CD4-positive, alpha-beta T cell (primary cell): Measurements from ENCODE around the gene MARCO. TPM values are rescaled to one million over a fixed set of nuclear protein-coding genes. Genes with fewer than 3 reads are reported as not detected.

Experiments
- ATAC-seq: fragments of 200-7000 bp; cut with Tn5 transposase; one replicate; pipeline ENCODE4 v1.10.0; 2022; ENCODE audit warnings: mild to moderate bottlenecking; ENCODE audit not compliant: poor library complexity
- CTCF ChIA-PET: fragments of 350-600 bp; sonication (Branson Sonifier 250); formaldehyde crosslinking; loops from one replicate; lab custom pipeline; 2021; ENCODE audit warnings: antibody characterized with exemption, inconsistent platforms; lab: Charles Lee
- POLR2A ChIA-PET: fragments of 350-600 bp; sonication (Branson Sonifier 250); formaldehyde crosslinking; loops from one replicate; lab custom pipeline; 2021; ENCODE audit warnings: antibody characterized with exemption, inconsistent platforms; lab: Charles Lee
- DNase-seq, 14 experiments: peaks; one replicate each; pipeline ENCODE4 v3.0.0-alpha.2; 2013 to 2020; ENCODE audit warnings: mixed read lengths in 2 of 14
- H3K27ac ChIP-seq, 2 donors: one replicate each; pipeline versions ENCODE4 v1.5.1 to v1.7.0; 2013; ENCODE audit warnings: low read length in 2 of 2, low read depth in 1 of 2, mild to moderate bottlenecking in 1 of 2
- H3K27me3 ChIP-seq, 2 experiments: 1 replicate in 1 of 2; 2 replicates in 1 of 2; pipeline versions ENCODE4 v1.6.1 to v1.7.0; 2013; ENCODE audit warnings: low read length in 2 of 2, control low read depth in 1 of 2, mild to moderate bottlenecking in 1 of 2, moderate library complexity in 1 of 2; ENCODE audit not compliant: insufficient read depth in 2 of 2, control insufficient read depth in 1 of 2
- H3K36me3 ChIP-seq: one replicate; pipeline ENCODE4 v1.6.1; 2013; ENCODE audit warnings: low read length, control low read depth; ENCODE audit not compliant: insufficient read depth
- H3K4me1 ChIP-seq: one replicate; pipeline ENCODE4 v1.6.1; 2013; ENCODE audit warnings: low read length, control low read depth; ENCODE audit not compliant: insufficient read depth
- H3K4me3 ChIP-seq: one replicate; pipeline ENCODE4 v1.5.1; 2013; ENCODE audit warnings: mild to moderate bottlenecking, low read length, moderate library complexity
- H3K9me3 ChIP-seq, 2 experiments: 1 replicate in 1 of 2; 2 replicates in 1 of 2; pipeline versions ENCODE4 v1.6.1 to v1.7.0; 2013; ENCODE audit warnings: low read length in 2 of 2, mild to moderate bottlenecking in 2 of 2, control low read depth in 1 of 2, moderate library complexity in 1 of 2; ENCODE audit not compliant: control insufficient read depth in 1 of 2, insufficient read depth in 1 of 2
- H3K27ac Mint-ChIP-seq: one replicate; pipeline ENCODE4 v1.8.0; 2020; ENCODE audit warnings: mixed read lengths
- H3K27me3 Mint-ChIP-seq: one replicate; pipeline ENCODE4 v1.8.0; 2021; ENCODE audit warnings: mixed read lengths
- H3K36me3 Mint-ChIP-seq: one replicate; pipeline ENCODE4 v1.8.0; 2021; ENCODE audit warnings: low read depth, mixed read lengths
- H3K4me1 Mint-ChIP-seq: one replicate; pipeline ENCODE4 v1.8.0; 2021; ENCODE audit warnings: low read depth, mixed read lengths
- H3K4me3 Mint-ChIP-seq: one replicate; pipeline ENCODE4 v1.8.0; 2020; ENCODE audit warnings: mild to moderate bottlenecking, mixed read lengths
- H3K9me3 Mint-ChIP-seq: one replicate; pipeline ENCODE4 v1.8.0; 2020; ENCODE audit warnings: mixed read lengths
- CTCF ChIP-seq: fragments of 200-600 bp; IDR thresholded peaks from one replicate; pipeline ENCODE4 v1.8.0; 2022; ENCODE audit warnings: antibody characterized with exemption, mild to moderate bottlenecking
- intact Hi-C, 2 experiments: fragments of 100-400 bp; cut with DNase I in 1 of 2; cut with micrococcal nuclease in 1 of 2; formaldehyde crosslinking; loops; one replicate each; pipeline versions ENCODE4 v1.15.1 to v1.9.0; 2023 to 2025; cut with DNase I, micrococcal nuclease
- total RNA-seq, 174 experiments: library from RNA in 2 of 174; stranded (reverse) in 2 of 174; gene quantifications; one replicate each; pipeline ENCODE4 v1.2.3 and lab custom pipeline; 2021 to 2026

Gene MARCO
- total RNA-seq, 2 experiments from 2014 or later = 0.22 TPM; not detected in 1

GRCh38 chr2:119011162-119011909 lies 69.3 kb downstream of the MARCO start:
- Histone ChIP-seq H3K4me3 (no peak overlapping the region), H3K9me3 (peaks cover 0 to 9% of the 10 kb centered on the region in 2 experiments), H3K4me1 (no peaks in the 10 kb centered on the region), H3K27me3 (peaks cover 12 to 13% of the 10 kb centered on the region in 2 experiments), H3K27ac (no peak overlapping the region), H3K36me3 (no peaks in the 10 kb centered on the region)
- ATAC-seq (no peak), DNase-seq (peak in 2 of 14 experiments; percentile 26 to 31)
- Mint-ChIP-seq H3K9me3 (no peaks in the 10 kb centered on the region), H3K4me1 (peaks cover 4% of the 10 kb centered on the region), H3K27me3 (peaks cover 34% of the 10 kb centered on the region), H3K36me3 (no peaks in the 10 kb centered on the region), H3K4me3 (no peak overlapping the region), H3K27ac (no peak overlapping the region)
- no peak for TF ChIP-seq CTCF
- POLR2A ChIA-PET = no interaction called here
- CTCF ChIA-PET = no interaction called here
- intact Hi-C loops = loop anchor here in 1 of 2 experiments (5.0 kb wide), 2 partner anchors 161 to 256 kb away; no protein-coding TSS in a partner anchor

GRCh38 chr2:119011910-119012209 lies 69.9 kb downstream of the MARCO start:
- Mint-ChIP-seq H3K36me3 (no peaks in the 10 kb centered on the region), H3K4me3 (no peak overlapping the region), H3K9me3 (no peaks in the 10 kb centered on the region), H3K27ac (no peak overlapping the region), H3K27me3 (peaks cover 34% of the 10 kb centered on the region), H3K4me1 (peaks cover 4% of the 10 kb centered on the region)
- Histone ChIP-seq H3K4me3 (no peak overlapping the region), H3K27me3 (peaks cover 12 to 13% of the 10 kb centered on the region in 2 experiments), H3K27ac (no peak overlapping the region), H3K4me1 (no peaks in the 10 kb centered on the region), H3K36me3 (no peaks in the 10 kb centered on the region), H3K9me3 (peaks cover 0 to 7% of the 10 kb centered on the region in 2 experiments)
- intact Hi-C loops = loop anchor here in 1 of 2 experiments (5.0 kb wide), 2 partner anchors 160 to 255 kb away; no protein-coding TSS in a partner anchor
- DNase-seq (no peak), ATAC-seq (no peak)
- ChIA-PET CTCF (no interaction called here), POLR2A (no interaction called here)
- TF ChIP-seq CTCF = no peak

GRCh38 chr2:119012345-119013301 lies 70.6 kb downstream of the MARCO start:
- no peak for TF ChIP-seq CTCF
- peaks cover 0 to 7% of the 10 kb centered on the region in 2 experiments for H3K9me3 ChIP-seq
- ChIA-PET CTCF (no interaction called here), POLR2A (no interaction called here)
- H3K4me1 Mint-ChIP-seq = peaks cover 4% of the 10 kb centered on the region
- no peaks in the 10 kb centered on the region for H3K36me3 Mint-ChIP-seq
- peaks cover 12 to 13% of the 10 kb centered on the region in 2 experiments for H3K27me3 ChIP-seq
- intact Hi-C loops = loop anchor here in 1 of 2 experiments (5.0 kb wide), 2 partner anchors 160 to 255 kb away; no protein-coding TSS in a partner anchor
- H3K36me3 ChIP-seq = no peaks in the 10 kb centered on the region
- no peak overlapping the region for H3K27ac Mint-ChIP-seq
- no peaks in the 10 kb centered on the region for H3K9me3 Mint-ChIP-seq
- no peak overlapping the region for H3K27ac ChIP-seq
- H3K4me3 ChIP-seq = no peak overlapping the region
- no peaks in the 10 kb centered on the region for H3K4me1 ChIP-seq
- ATAC-seq (no peak), DNase-seq (no peak)
- H3K4me3 Mint-ChIP-seq = no peak overlapping the region
- H3K27me3 Mint-ChIP-seq = peaks cover 35% of the 10 kb centered on the region
